Measurements from ENCODE around the gene TLL2.

TLL2 gene

GRCh38 chr10:96358851-96359540 is 154.7 kb downstream of the TLL2 start, which contains the start of gene OPALIN:
TSS of gene OPALIN (minus strand) at chr10:96359002. CDS start at chr10:96358896, 106 bp downstream.
- no peak for DNase-seq (ENCODE audit: low read depth)

GRCh38 chr10:96357038-96357620 is 156.6 kb downstream of the TLL2 start:
- no peak for DNase-seq (ENCODE audit: low read depth)

GRCh38 chr10:96352582-96352981 is 161.1 kb downstream of the TLL2 start:
- no peak for DNase-seq (ENCODE audit: low read depth)

DNA sequence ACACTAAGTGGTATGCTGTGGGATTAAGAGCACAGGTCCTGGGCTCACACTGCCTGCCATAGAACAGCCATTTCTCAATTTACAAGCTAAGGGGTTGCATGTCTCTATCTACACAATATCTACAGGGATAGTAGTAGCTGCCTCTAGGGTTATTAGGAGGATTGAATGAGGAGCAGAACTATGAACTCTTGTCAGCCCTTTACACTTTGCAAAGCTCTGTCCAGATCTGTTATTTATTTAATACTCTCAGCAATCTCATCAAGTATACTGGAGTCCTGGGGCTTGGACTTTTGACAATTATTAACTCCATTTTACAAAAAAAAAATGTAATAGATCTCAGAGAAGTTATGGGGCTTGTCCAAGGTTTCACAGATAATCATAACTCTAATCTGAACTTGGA is 161.7 kb downstream of the TLL2 start:
- DNase-seq (ENCODE audit: low read depth): no peak

DNA sequence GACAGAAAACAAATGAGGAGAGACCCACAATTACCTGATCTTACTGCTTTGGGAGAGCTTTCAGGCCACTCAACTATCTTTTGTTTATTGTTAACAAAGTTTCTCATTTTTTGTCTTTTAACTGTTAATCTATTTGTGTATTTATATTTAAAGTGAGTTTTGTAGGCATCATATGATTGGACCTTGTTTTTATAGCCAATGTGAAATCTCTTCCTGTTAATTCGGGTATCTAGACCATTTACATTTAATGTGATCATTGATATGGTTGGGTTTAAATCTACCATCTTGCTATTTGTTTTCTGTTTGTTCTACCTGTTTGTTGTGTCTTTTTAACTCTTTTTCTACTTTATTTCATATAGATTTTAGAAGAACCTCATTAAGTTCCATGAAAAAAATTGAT is 167.4 kb downstream of the TLL2 start:
- no peak for DNase-seq (ENCODE audit: low read depth)

GRCh38 chr10:96345222-96345621 is 168.5 kb downstream of the TLL2 start:
- DNase-seq (ENCODE audit: low read depth): no peak

DNA sequence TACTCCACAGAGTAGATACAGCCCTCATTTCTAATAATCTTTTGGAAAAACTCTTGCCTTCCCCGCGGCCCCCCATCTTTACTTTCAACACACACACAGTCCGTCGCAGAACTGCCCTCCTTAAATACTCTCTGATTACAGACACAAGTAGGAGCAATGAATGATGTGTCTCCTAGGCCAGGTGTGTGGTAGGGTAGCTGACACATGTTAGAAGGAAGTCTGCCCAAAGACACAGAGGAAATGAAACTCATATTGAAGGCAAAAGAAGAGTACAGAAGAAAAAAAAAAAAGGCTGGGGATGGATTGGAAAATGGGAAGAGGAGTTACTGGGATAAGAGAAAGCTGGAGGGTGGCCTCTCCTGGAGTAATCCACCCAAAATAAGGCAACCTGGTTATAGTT is 169.5 kb downstream of the TLL2 start:
- DNase-seq (ENCODE audit: low read depth): no peak

GRCh38 chr10:96342402-96342801 is 171.3 kb downstream of the TLL2 start:
- no peak for DNase-seq (ENCODE audit: low read depth)

DNA sequence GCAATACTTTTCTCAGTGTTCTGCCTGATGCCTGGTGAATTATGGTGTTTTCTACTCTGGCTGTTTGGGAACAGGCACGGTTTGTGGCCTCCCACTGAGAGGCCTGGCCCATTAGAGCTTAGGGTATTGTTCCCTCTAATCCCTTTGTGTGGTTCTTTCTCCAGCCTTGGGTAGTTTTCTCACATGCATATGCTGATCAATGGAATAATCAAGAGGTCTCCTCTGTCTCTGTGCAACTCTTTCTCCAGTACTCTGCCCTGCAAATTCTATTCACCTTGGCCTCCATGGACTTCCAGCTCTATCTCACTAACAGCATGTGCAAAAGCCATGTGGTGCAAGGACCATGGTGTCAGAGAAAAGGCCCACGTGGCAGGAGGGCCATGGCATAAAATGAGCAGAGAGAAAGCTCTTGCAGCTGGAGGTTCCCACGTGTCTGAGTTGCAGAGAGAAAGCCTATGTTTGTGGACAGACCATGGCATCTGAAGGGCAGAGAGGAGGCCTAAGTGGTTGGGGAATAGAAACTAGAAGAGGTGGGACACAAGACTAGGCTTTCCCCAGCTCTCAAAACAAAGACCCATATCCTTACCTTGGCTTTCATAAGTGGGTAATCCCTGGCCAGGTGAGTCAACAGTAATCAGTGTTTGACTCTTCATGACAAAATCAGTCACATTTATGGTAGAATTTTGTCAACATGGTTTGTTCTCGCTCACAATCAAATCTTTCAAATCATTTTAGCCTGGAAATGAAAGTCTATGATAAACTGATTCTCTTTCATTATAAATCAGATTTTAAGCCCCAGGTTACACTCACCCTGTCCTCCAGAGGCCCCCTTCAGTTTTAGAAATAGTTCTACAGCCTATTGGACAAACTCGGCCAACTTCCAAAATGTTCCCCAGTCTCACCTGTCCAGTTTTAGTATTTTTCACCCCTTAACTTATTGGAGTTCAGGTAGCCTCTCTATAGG is 172.2 kb downstream of the TLL2 start:
- DNase-seq (ENCODE audit: low read depth): no peak

GRCh38 chr10:96339956-96340904 is 173.5 kb downstream of the TLL2 start:
- peak; percentile 82 for DNase-seq (ENCODE audit: low read depth)

DNA sequence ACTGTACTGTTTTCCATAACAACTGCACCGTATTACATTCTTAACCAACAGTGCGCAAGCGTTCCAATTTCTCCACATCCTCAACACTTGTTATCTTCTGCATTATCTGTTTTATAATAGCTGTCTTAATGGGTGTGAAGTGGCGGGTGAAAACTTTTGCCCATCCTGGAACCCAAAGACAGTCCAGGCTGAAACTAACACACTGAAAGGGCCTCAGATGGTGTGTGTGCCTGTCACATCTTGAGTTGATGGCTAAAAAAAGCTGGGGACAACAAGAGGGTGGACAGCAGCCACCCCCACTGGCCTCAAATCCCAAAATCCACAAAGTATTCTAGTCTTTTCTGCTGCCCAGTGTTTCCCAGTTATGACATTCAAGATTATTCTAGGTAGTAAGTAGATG is 174.3 kb downstream of the TLL2 start:
- no peak for DNase-seq (ENCODE audit: low read depth)

DNA sequence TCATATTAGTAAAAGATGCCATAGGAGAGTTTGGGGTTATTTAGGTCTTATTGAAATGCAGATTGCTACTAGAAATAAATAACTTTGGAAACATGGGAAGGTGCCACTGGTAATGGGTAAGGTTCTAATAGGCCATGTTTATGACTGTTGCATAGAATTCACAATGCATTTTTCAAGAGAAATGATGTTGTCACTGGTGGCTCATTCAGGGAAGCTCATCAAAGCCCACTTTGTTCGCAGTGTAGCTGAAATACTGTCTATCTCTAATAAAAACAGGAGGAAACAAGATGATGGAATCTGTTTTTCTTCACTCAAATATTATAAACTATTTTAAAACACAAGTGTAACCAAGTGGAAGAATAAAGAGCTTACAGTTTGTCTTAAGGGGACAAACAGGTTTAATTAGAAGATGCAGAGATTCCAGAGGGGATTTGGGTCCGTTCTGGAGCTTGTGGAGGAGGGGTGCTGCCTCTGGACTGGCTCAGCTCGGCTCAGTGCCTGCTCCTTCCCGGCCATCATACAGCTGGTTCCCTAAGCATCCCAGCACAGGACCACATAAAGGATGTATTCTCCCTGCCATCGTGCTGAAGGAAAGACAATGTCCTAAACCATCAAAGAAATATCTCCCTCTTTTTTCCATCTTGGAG is 175.3 kb downstream of the TLL2 start:
- no peak for DNase-seq (ENCODE audit: low read depth)

- DNase-seq (ENCODE audit: low read depth): no peak
Observed at GRCh38 chr10:96337106-96337505, 176.6 kb downstream of the TLL2 start.

- peak; percentile 49 for DNase-seq (ENCODE audit: low read depth)
Observed at GRCh38 chr10:96334616-96335526, 178.9 kb downstream of the TLL2 start.

GRCh38 chr10:96333101-96333500 is 180.6 kb downstream of the TLL2 start:
- no peak for DNase-seq (ENCODE audit: low read depth)

DNA sequence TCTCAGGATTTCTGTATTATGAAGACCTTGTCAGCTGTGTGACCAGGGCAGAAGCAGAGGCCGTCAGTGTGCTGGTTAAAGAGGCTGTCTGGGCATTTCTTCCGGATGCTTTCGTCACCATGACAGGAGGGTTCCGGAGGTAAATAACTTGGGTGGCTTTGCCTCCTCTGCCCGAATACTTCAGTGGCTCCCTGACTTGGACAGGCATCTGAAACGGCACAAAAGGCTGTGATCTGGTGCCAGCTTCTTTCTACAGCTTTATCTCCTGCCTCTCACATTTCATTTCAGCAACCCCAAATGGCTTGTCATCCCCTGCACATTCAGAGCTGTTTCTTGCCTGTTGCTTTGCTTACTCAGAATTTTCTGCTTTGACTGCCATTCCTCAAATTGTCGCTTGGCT is 186.3 kb downstream of the TLL2 start:
- no peak for DNase-seq (ENCODE audit: low read depth)

GRCh38 chr10:96325719-96326373 is 187.9 kb downstream of the TLL2 start:
- no peak for DNase-seq (ENCODE audit: low read depth)

DNA sequence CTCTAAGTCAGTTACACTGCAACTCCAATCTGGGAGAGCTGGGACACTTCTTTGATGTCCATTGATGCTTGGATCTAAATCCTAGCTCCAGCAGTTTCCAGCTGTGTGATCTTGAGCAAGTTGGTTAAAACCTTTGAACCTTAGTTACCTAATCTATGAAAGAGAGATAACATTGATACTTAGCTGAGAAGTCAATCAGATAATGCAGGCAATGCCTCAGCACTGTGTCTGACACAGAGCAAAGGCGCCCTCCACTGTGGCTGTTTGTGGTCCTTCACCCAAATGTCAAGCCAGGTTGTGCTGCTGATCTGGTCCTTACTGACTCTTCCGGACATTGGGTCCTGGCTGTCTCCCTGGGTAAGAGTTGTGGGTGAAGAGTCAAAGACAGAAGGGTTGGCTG is 189.3 kb downstream of the TLL2 start:
- no peak for DNase-seq (ENCODE audit: low read depth)

- DNase-seq (ENCODE audit: low read depth): no peak
Observed at GRCh38 chr10:96322275-96322674, 191.5 kb downstream of the TLL2 start.

DNA sequence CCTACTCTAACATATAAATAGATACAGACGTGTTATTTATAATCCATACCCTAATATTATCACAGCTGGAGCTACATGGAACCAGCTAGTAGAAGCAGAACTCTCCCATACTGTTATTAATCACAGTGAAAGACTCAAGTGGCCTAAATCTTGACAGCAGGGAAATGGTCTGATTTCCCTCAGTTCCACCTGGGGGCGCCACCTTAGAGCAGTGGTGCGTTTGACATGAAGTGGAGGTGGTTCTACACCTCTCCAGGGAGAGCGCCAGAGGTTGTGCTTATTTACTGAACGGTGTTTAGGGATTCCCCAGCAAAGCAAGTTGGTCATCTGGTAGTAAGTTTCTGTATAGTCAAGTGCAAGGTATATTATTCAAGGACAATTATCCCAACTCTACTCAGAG is 191.9 kb downstream of the TLL2 start:
- DNase-seq (ENCODE audit: low read depth): no peak

All from iris pigment epithelial cell (primary cell).